AG09309 (cell line): ENCODE measurements around the gene CHD9.
A peak's percentile ranks its signal among the peaks of the same experiment; 100 is the strongest.

Experiments used
- DNase-seq: peaks from one replicate; pipeline ENCODE4 v3.0.0-alpha.2; 2010; ENCODE audit warnings: low read depth
- H3K4me3 ChIP-seq: 2 replicates; pipeline ENCODE4 v1.5.1; 2011; ENCODE audit warnings: mild to moderate bottlenecking, low read depth, low read length, moderate library complexity; ENCODE audit not compliant: control insufficient read depth
- CTCF ChIP-seq: IDR thresholded peaks from 2 replicates; pipeline ENCODE4 v1.5.1; 2011; ENCODE audit warnings: mild to moderate bottlenecking, low read depth, low read length, inconsistent platforms; ENCODE audit not compliant: insufficient read depth, control insufficient read depth; ENCODE audit errors: missing control alignments

CHD9 gene

GRCh38 chr16:53121043-53121620, 66.3 kb downstream of the CHD9 start:
- H3K4me3 ChIP-seq, result no peak overlapping the region
- no peak for DNase-seq
- TF ChIP-seq CTCF, result no peak

DNA sequence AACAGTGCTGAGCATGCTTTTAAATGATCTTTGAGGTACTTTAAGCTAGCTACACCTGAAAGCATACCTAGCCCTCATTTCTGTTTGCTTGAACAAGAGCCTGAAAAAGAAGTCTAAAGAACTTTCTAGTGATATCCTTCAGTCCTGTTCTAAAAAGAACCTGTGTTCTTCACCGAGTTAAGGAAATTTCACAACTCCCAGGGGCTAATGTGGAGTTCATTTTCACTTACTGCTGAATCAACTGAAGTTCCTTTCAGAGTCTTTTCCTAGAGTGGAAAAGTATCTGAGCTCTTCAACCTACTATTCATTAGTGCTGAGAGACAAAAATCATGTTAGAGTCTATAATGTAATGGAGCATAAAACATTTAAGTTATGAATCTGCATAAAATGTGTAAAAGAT, 66.9 kb downstream of the CHD9 start:
- H3K4me3 ChIP-seq, result no peak overlapping the region
- TF ChIP-seq CTCF, result no peak
- no peak for DNase-seq

GRCh38 chr16:53123747-53124146, 69.0 kb downstream of the CHD9 start:
- no peak overlapping the region for H3K4me3 ChIP-seq
- no peak for DNase-seq
- TF ChIP-seq CTCF, result no peak

DNA sequence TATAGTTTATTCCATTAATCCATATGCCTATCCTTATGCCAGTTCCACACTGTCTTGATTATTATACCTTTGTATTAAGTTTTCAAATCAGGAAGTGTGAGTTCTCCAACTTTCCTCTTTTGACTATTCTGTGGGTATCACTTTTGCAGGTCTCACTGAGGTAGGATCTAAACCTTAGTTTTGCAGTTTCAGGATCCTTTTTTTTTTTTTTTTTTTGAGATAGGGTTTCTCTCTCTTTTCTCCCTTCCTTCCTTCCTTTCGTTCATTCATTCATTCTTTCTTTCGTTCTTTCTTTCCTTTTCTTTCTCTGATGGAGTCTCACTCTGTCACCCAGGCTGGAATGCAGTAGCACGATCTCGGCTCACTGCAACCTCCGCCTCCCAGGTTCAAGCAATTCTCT, 71.6 kb downstream of the CHD9 start:
- H3K4me3 ChIP-seq, result no peak overlapping the region
- no peak for DNase-seq
- no peak for TF ChIP-seq CTCF

DNA sequence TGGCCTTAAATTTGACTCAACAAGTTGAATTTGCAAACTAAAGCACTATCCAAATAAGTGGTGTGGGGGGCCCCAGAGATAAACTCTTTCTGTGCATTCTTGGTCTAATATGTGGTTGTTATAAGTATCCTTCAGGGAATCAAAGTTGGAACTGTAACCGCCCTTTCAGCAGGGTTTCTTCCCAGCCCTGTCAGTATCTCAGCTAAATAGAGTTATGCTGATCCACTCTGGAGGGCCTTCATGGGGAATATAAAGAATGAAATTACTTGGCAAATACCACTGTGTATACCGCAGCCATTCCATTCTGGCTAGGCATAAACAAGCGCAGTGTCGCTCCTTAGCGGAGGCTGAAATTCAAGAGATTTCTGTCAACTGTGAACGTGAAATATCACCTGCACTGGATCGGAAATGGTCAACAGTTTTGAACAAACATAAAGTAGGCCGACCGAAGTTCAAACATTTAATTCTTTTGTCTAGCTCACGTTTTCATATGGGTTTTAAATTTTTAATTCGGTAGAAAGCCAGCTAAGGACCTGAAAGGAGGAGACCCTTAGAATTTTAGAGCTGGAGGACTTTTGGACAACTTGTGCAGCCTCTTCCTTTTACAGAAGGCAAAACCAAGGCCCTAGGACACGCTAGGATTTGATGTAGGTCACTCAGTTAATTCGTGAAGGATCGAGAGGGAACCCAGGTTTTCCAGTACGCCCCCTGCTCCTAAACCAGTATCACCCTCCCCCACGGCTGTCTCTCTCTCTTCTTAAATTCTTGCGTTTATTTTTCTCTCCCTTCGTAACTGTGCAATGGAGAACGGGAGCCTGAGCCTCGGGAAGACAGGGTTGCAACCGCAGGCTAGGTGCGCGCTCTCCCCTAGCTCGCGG, 74.7 kb downstream of the CHD9 start:
- no peak for DNase-seq
- peak overlapping the region; percentile 46 for H3K4me3 ChIP-seq
- no peak for TF ChIP-seq CTCF

DNA sequence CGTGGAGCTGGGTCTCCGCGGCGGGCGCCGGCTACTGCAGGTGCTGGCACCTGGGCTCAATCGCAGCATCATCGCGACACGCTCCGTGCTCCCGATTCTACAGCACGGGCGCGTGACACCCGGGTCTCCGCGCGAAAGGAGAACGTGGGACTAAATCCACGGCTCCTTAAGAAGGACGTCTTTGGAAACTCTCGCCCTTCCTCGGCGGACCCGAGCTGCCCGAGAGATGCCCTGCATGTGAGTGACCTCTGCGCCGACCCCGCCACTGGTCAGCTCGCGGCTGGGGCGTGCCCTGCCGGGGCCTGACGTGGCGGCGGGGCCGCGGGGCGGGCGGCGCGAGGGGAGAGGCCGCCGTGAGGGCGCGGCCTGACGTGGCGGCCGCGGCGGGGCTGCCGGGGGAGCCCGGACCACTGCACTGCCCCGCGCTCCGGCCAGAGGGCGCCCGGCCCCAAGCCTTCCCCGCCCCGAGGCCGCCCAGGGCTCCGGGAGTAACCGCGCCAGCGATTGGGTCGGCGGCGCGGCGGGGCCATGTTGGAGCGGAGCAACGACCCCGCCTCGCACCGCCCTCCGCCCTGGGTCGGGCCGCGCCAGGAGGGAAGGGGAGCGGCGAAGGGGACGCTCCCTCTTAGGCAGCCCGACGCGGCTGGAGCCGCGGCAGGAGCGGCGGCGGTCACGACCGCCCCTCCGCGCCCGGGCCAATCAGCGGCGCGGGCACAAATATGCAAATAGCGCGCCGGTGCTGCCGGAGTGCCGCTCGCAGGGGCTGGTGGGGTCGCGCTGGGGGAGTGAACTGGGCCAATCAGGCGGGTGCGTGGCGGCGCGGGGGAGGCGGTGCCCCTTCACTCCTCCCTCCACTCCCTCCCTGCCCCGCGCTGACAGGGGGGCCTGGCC, 75.6 kb downstream of the CHD9 start:
- peak overlapping the region; percentile 83 for H3K4me3 ChIP-seq
- peak; percentile 52 for TF ChIP-seq CTCF
- peak; percentile 79 for DNase-seq
